Central memory CD8-positive, alpha-beta T cell (primary cell): ENCODE results near the gene FAAP100.
"Not testable (repeated sequence)": the region's sequence is repeated elsewhere in the genome, so short reads cannot be mapped to it uniquely, and the experiment has no call there.

Experiments
- ATAC-seq: fragments of 150-1000 bp; cut with Tn5 transposase; replicated peaks from 2 replicates; pipeline ENCODE4 v1.10.0; 2022; ENCODE audit warnings: mild to moderate bottlenecking, moderate FRiP score, moderate number of reproducible peaks; ENCODE audit not compliant: poor library complexity, severe bottlenecking; ENCODE audit errors: extremely low read depth
- DNase-seq, 2 donors: peaks; one replicate each; pipeline ENCODE4 v3.0.0; 2021; ENCODE audit warnings: low spot score in 2 of 2
- H3K27ac Mint-ChIP-seq: one replicate; pipeline ENCODE4 v1.8.0; 2022; ENCODE audit warnings: low read depth, mild to moderate bottlenecking, moderate library complexity, mixed read lengths
- H3K27me3 Mint-ChIP-seq: one replicate; pipeline ENCODE4 v1.8.0; 2022; ENCODE audit warnings: mixed read lengths
- H3K36me3 Mint-ChIP-seq: one replicate; pipeline ENCODE4 v1.8.0; 2022; ENCODE audit warnings: mild to moderate bottlenecking, moderate library complexity, mixed read lengths; ENCODE audit not compliant: insufficient read depth
- H3K4me1 Mint-ChIP-seq: one replicate; pipeline ENCODE4 v1.8.0; 2022; ENCODE audit warnings: mixed read lengths
- H3K4me3 Mint-ChIP-seq: one replicate; pipeline ENCODE4 v1.8.0; 2022; ENCODE audit warnings: mild to moderate bottlenecking, moderate library complexity, mixed read lengths
- H3K9me3 Mint-ChIP-seq: one replicate; pipeline ENCODE4 v1.8.0; 2022; ENCODE audit warnings: mixed read lengths

The FAAP100 gene

GRCh38 chr17:81531013-81531412, 21.1 kb downstream of the FAAP100 start:
- not testable (repeated sequence) for H3K4me1 Mint-ChIP-seq, H3K27me3 Mint-ChIP-seq, H3K36me3 Mint-ChIP-seq, ATAC-seq, H3K9me3 Mint-ChIP-seq, H3K4me3 Mint-ChIP-seq, DNase-seq, H3K27ac Mint-ChIP-seq

- H3K4me1 Mint-ChIP-seq: no peaks in the 10 kb centered on the region
- ATAC-seq: no peak
- H3K36me3 Mint-ChIP-seq: peaks cover 4% of the 10 kb centered on the region
- DNase-seq: no peak
- no peak overlapping the region for H3K27ac Mint-ChIP-seq
- no peaks in the 10 kb centered on the region for H3K27me3 Mint-ChIP-seq
- no peak overlapping the region for H3K4me3 Mint-ChIP-seq
- no peaks in the 10 kb centered on the region for H3K9me3 Mint-ChIP-seq
Measured at GRCh38 chr17:81529437-81529803, 22.7 kb downstream of the FAAP100 start.

- no peak overlapping the region for H3K4me3 Mint-ChIP-seq
- DNase-seq (no peak), ATAC-seq (no peak)
- peaks cover 4% of the 10 kb centered on the region for H3K36me3 Mint-ChIP-seq
- H3K27ac Mint-ChIP-seq: no peak overlapping the region
- no peaks in the 10 kb centered on the region for H3K27me3 Mint-ChIP-seq
- no peaks in the 10 kb centered on the region for H3K9me3 Mint-ChIP-seq
- no peaks in the 10 kb centered on the region for H3K4me1 Mint-ChIP-seq
Measured at GRCh38 chr17:81528651-81529436, 23.3 kb downstream of the FAAP100 start.

- Mint-ChIP-seq H3K27me3 (peaks cover under 1% of the 10 kb centered on the region), H3K4me3 (no peak overlapping the region), H3K36me3 (peaks cover 4% of the 10 kb centered on the region), H3K27ac (no peak overlapping the region), H3K9me3 (no peaks in the 10 kb centered on the region), H3K4me1 (no peaks in the 10 kb centered on the region)
- ATAC-seq (no peak), DNase-seq (no peak)
Measured at GRCh38 chr17:81528384-81528650, 23.8 kb downstream of the FAAP100 start.

- Mint-ChIP-seq H3K9me3 (no peaks in the 10 kb centered on the region), H3K4me1 (no peaks in the 10 kb centered on the region), H3K27me3 (peaks cover 6% of the 10 kb centered on the region), H3K4me3 (no peak within 1 kb of the TSS), H3K27ac (no peak within 1 kb of the TSS), H3K36me3 (peaks cover 4% of the 10 kb centered on the region)
- ATAC-seq: no peak
- no peak for DNase-seq
Measured at GRCh38 chr17:81527591-81528383, 24.4 kb downstream of the FAAP100 start, which contains the start of gene FSCN2. FSCN2 (plus strand) TSS chr17:81528377; CDS start chr17:81528532, 155 bp downstream.

GRCh38 chr17:81526662-81527571, 25.2 kb downstream of the FAAP100 start:
- ATAC-seq (no peak), DNase-seq (no peak)
- Mint-ChIP-seq H3K36me3 (peaks cover 6% of the 10 kb centered on the region), H3K4me1 (no peaks in the 10 kb centered on the region), H3K4me3 (no peak overlapping the region), H3K27ac (no peak overlapping the region), H3K9me3 (no peaks in the 10 kb centered on the region), H3K27me3 (peaks cover 11% of the 10 kb centered on the region)

- H3K4me1 Mint-ChIP-seq: no peaks in the 10 kb centered on the region
- no peaks in the 10 kb centered on the region for H3K9me3 Mint-ChIP-seq
- no peak overlapping the region for H3K4me3 Mint-ChIP-seq
- ATAC-seq: no peak
- H3K36me3 Mint-ChIP-seq: peaks cover 6% of the 10 kb centered on the region
- no peak for DNase-seq
- H3K27me3 Mint-ChIP-seq: peaks cover 11% of the 10 kb centered on the region
- H3K27ac Mint-ChIP-seq: no peak overlapping the region
Measured at GRCh38 chr17:81524865-81525159, 27.3 kb downstream of the FAAP100 start.

- DNase-seq (no peak), ATAC-seq (no peak)
- H3K9me3 Mint-ChIP-seq: no peaks in the 10 kb centered on the region
- H3K4me1 Mint-ChIP-seq: no peaks in the 10 kb centered on the region
- no peak overlapping the region for H3K27ac Mint-ChIP-seq
- H3K27me3 Mint-ChIP-seq: peaks cover 11% of the 10 kb centered on the region
- H3K4me3 Mint-ChIP-seq: no peak overlapping the region
- peaks cover 6% of the 10 kb centered on the region for H3K36me3 Mint-ChIP-seq
Measured at GRCh38 chr17:81524039-81524864, 27.9 kb downstream of the FAAP100 start.

GRCh38 chr17:81523402-81524038, 28.6 kb downstream of the FAAP100 start:
- H3K9me3 Mint-ChIP-seq: no peaks in the 10 kb centered on the region
- DNase-seq (no peak), ATAC-seq (no peak)
- no peaks in the 10 kb centered on the region for H3K4me1 Mint-ChIP-seq
- H3K27ac Mint-ChIP-seq: no peak overlapping the region
- no peak overlapping the region for H3K4me3 Mint-ChIP-seq
- H3K27me3 Mint-ChIP-seq: peaks cover 11% of the 10 kb centered on the region
- H3K36me3 Mint-ChIP-seq: peaks cover 6% of the 10 kb centered on the region

GRCh38 chr17:81522491-81523401, 29.4 kb downstream of the FAAP100 start:
- H3K27me3 Mint-ChIP-seq: peaks cover 11% of the 10 kb centered on the region
- H3K36me3 Mint-ChIP-seq: peaks cover 6% of the 10 kb centered on the region
- no peak overlapping the region for H3K4me3 Mint-ChIP-seq
- no peak for ATAC-seq
- DNase-seq: no peak
- no peaks in the 10 kb centered on the region for H3K9me3 Mint-ChIP-seq
- no peak overlapping the region for H3K27ac Mint-ChIP-seq
- peaks cover 7% of the 10 kb centered on the region for H3K4me1 Mint-ChIP-seq
